Activated CD4-positive, alpha-beta memory T cell treated with anti-CD3 and anti-CD28 coated beads, Interleukin-2, amount 10 ng/mL, durations not matched to agents 7 days and 5 days (primary cell): ENCODE data around the gene NKX6-1. TPM values are rescaled to one million over a fixed set of nuclear protein-coding genes. Genes with fewer than 3 reads are reported as not detected.

Source experiments
- CTCF ChIA-PET: fragments of 350-600 bp; sonication (Branson Sonifier 250); formaldehyde crosslinking; loops from one replicate; lab custom pipeline; 2021; ENCODE audit warnings: antibody characterized with exemption, inconsistent platforms; lab: Charles Lee
- POLR2A ChIA-PET: fragments of 350-600 bp; sonication (Branson Sonifier 250); formaldehyde crosslinking; loops from one replicate; lab custom pipeline; 2021; ENCODE audit warnings: antibody characterized with exemption; lab: Charles Lee
- DNase-seq: peaks from one replicate; pipeline ENCODE4 v3.0.0-alpha.2; 2020
- H3K27ac Mint-ChIP-seq: one replicate; pipeline ENCODE4 v1.8.0; 2021; ENCODE audit warnings: mild to moderate bottlenecking, mixed read lengths
- H3K27me3 Mint-ChIP-seq: one replicate; pipeline ENCODE4 v1.8.0; 2021; ENCODE audit warnings: mixed read lengths
- H3K36me3 Mint-ChIP-seq: one replicate; pipeline ENCODE4 v1.8.0; 2021; ENCODE audit warnings: low read depth, mixed read lengths
- H3K4me1 Mint-ChIP-seq: one replicate; pipeline ENCODE4 v1.8.0; 2021; ENCODE audit warnings: mixed read lengths
- H3K4me3 Mint-ChIP-seq: one replicate; pipeline ENCODE4 v1.8.0; 2021; ENCODE audit warnings: mild to moderate bottlenecking, mixed read lengths
- H3K9me3 Mint-ChIP-seq: one replicate; pipeline ENCODE4 v1.8.0; 2021; ENCODE audit warnings: mixed read lengths
- total RNA-seq, 2 experiments: library from RNA; stranded (reverse); gene quantifications; one replicate each; pipeline ENCODE4 v1.2.3, GENCODE V29; 2021

NKX6-1 gene
- total RNA-seq, 2 experiments from 2014 or later: not detected

DNA sequence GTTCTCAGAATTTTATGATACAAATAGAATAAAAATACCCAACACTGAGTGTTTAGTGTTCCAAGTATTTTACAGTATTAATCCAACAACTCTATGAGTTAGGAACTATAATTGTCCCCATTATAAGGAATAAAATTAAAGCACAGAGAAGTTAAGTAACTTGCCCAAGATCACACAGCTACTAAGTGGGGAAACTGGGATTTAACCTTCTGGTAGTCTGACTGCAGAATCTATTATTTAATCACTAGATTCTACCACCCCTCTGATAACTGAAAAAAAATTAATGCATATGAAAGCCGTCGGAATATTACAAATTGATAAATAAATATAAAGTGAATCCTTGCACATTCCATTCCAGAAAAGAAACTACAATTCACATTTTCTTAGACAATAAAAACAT, 5.7 kb upstream of the NKX6-1 start:
- Mint-ChIP-seq H3K27ac (no peak overlapping the region), H3K9me3 (no peaks in the 10 kb centered on the region), H3K4me3 (no peak overlapping the region), H3K27me3 (peaks cover 72% of the 10 kb centered on the region), H3K36me3 (peaks cover 3% of the 10 kb centered on the region), H3K4me1 (peaks cover 3% of the 10 kb centered on the region)
- POLR2A ChIA-PET: no interaction called here
- CTCF ChIA-PET: no interaction called here
- no peak for DNase-seq

DNA sequence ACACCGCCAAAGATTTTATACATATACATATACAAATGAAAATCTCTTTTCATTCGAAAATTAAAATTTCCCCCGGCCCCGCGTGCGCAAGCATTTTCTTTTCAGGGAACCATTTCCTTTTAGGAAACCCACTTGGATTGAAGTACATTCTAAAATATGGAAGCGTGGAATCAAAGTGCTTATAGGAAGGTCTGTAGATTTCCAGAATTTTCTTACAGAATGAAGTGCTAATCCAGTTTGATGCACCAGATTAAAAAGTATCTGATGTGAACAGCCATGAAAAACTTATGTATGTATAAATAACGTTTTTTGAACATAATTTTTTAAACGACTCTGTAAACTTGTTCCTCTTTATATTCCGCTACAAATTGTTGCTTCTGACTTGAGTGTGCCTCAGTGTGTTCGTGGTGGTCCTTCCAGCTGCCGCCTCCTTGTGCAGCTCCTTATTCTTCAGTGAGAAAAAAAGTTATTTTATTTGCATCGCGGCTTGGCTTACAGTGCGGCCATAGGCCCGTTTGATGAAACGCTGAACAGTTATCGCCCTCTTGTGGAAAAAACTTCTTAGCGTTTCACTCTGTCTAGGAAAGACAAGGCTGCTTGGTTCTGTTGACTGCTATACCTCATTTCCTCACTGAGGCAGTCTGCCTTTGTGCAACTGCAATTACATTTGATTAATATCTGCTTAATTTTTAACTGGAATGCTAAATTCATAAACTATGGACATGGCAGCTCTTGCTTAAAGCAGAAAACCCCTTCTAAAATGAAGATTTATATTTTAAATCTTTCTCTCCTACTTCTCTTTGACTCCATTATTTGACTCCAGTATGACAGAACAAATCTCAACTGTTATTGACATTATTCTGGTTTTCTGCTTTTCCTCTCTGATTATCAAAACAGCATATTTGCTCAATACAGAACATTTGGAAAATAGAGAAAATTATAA, 4.7 kb upstream of the NKX6-1 start:
- Mint-ChIP-seq H3K27me3 (peaks cover 77% of the 10 kb centered on the region), H3K4me1 (peaks cover 10% of the 10 kb centered on the region), H3K36me3 (peaks cover 3% of the 10 kb centered on the region), H3K27ac (no peak overlapping the region), H3K4me3 (no peak overlapping the region), H3K9me3 (no peaks in the 10 kb centered on the region)
- CTCF ChIA-PET: interaction anchor here (0.7 kb wide), 1 partner anchor 75 kb away, joined by 3 read pairs; no protein-coding TSS in a partner anchor
- DNase-seq: no peak
- POLR2A ChIA-PET: no interaction called here

DNA sequence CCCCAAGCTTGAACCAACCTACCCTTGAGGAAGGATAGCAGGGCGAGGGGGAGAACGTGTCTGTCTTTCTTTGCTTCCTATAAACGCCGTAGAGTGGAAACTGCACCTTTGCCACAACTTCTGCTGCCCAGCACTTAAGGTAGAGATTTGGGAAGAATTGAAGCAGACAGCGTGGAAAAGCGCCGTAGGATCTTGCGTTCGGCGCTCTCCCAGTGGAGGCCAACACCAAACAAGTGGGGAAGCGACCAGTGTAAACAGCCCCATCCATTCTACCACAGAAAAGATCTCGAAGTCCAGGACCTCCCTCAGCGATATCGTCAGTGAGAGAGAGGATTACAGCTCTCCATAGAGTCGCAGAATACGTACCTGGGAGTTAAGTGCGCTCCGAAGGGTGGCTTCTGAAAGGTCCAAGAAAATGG, 3.9 kb upstream of the NKX6-1 start:
- H3K27ac Mint-ChIP-seq: no peak overlapping the region
- peaks cover 77% of the 10 kb centered on the region for H3K27me3 Mint-ChIP-seq
- no peaks in the 10 kb centered on the region for H3K9me3 Mint-ChIP-seq
- no peak overlapping the region for H3K4me3 Mint-ChIP-seq
- POLR2A ChIA-PET: no interaction called here
- DNase-seq: no peak
- H3K36me3 Mint-ChIP-seq: peaks cover 7% of the 10 kb centered on the region
- H3K4me1 Mint-ChIP-seq: peaks cover 15% of the 10 kb centered on the region
- CTCF ChIA-PET: interaction anchor here (1.0 to 1.3 kb wide), 2 partner anchors 9 to 858 kb away, joined by 3 to 6 read pairs; no protein-coding TSS in a partner anchor

DNA sequence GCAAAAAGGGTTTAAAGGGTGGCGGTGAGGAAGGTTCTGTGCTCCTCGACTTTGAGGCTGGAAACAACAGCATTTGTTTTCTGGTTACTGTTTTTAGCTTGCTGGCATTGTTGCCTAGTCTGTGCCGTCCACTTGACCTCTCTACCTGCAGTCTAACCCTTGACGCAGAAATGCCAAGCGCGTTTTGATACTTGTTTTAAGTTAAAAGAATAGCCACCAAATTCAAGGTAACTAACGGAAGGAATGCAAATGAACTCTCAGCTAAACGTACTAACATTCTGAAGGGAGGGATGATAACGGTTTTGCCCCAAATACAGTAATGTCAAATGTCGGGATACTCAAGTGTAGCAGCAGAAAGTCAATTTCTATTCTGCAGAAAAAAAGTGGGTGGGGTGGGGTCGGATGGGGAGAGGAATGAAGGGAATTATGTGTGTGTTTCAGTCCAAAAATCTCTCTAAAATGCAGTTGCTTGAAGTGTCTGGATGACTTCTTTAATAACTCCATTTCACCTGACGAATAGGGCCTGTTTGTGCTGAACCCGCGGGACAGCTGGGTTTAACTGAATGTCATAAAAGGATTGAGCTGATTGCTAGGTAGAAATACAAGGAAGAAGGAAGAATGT, 3.4 kb upstream of the NKX6-1 start:
- no peaks in the 10 kb centered on the region for H3K9me3 Mint-ChIP-seq
- DNase-seq: no peak
- H3K4me3 Mint-ChIP-seq: no peak overlapping the region
- CTCF ChIA-PET: interaction anchor here (1.0 to 1.3 kb wide), 2 partner anchors 8 to 857 kb away, joined by 3 to 6 read pairs; no protein-coding TSS in a partner anchor
- POLR2A ChIA-PET: no interaction called here
- peaks cover 74% of the 10 kb centered on the region for H3K27me3 Mint-ChIP-seq
- H3K36me3 Mint-ChIP-seq: peaks cover 7% of the 10 kb centered on the region
- no peak overlapping the region for H3K27ac Mint-ChIP-seq
- H3K4me1 Mint-ChIP-seq: peaks cover 15% of the 10 kb centered on the region

DNA sequence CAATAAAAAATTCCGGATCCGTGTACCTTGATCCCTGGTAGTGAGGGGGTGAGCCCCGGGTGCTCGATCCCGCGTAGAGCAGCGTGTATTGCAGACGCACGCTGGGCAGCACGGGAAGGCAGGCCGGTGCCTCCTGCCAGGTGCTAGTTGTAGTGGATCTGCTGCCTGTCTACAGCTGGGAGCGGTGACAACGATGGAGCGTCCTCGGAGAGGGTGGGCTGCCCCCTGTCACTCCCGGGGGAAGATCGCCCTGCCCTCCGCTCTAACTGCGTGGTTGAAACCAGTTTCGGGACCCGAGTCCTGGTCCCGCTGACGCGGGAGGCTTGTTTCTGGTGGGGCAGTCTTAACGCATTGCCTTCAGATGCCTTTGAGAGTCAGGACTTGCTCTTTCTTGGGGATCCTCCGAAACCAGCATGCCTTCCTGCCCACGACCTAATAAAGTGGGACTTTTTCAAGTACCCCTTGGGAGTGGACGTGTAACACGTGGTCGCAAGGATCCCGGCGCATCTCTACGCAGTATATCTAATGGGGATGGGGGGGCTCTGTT, 2.7 kb upstream of the NKX6-1 start:
- Mint-ChIP-seq H3K36me3 (peaks cover 7% of the 10 kb centered on the region), H3K4me1 (peaks cover 16% of the 10 kb centered on the region), H3K27ac (no peak overlapping the region), H3K27me3 (peaks cover 79% of the 10 kb centered on the region), H3K4me3 (no peak overlapping the region), H3K9me3 (no peaks in the 10 kb centered on the region)
- ChIA-PET CTCF (interaction anchor here (1.3 kb wide), 1 partner anchor 8 kb away, joined by 6 read pairs; no protein-coding TSS in a partner anchor), POLR2A (no interaction called here)
- DNase-seq: no peak

DNA sequence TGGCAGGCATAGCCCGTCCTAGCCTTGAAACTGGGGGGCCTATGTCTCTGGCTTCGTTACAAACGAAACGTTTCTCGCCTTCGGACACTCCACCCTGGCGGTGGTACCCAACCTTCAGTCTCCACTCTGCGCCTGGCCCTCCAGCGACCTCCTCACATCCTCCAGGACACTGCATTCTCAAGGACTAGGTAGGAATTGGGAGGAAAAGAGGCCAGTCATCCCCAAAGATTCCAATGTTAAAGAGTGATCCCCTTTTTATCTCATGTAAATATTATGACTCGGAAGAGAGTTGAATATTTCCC, 2.1 kb upstream of the NKX6-1 start:
- Mint-ChIP-seq H3K9me3 (no peaks in the 10 kb centered on the region), H3K27me3 (peaks cover 84% of the 10 kb centered on the region), H3K36me3 (peaks cover 9% of the 10 kb centered on the region), H3K4me1 (peaks cover 18% of the 10 kb centered on the region), H3K27ac (no peak overlapping the region), H3K4me3 (no peak overlapping the region)
- CTCF ChIA-PET: no interaction called here
- DNase-seq: no peak
- POLR2A ChIA-PET: no interaction called here

DNA sequence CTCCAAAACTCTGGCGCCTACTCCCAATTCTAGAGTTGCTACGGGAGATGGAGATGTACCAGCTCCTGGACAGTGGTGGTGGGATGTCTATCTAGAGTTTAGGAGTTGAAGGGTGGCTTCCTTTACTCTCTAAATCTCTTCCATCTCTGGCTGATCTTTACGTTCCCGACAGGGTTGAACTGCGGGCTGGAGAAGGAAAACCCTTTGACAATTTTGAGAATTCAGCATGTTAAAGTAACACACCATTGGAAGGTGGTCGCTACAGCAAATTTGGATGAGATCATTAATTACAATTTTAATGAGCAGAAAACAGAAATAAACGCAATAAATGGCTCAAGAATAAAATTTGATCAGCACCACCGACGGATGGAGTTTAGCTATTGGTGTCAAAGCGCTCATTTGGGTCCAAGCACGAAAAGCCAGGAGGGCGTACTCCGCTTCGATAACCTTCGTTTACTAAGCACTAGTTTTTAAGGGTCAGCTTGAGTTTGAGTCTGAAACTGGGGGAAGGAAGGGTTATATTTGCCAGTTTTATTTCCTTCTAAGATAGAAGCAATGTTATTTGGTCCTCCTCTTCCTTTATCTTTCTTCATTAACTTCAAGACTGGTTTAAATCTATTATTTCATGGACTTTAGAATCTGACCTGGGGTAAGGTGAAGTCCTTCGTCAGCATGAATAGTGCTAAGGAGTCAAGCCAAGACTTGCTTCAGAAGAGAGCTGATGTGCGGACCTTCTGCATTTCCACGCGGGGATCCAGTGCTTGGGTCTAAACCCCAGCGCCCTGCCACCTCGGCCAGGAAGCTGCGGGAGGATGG, 1.5 kb upstream of the NKX6-1 start:
- Mint-ChIP-seq H3K4me1 (peaks cover 18% of the 10 kb centered on the region), H3K27me3 (peaks cover 85% of the 10 kb centered on the region), H3K4me3 (no peak overlapping the region), H3K27ac (no peak overlapping the region), H3K36me3 (peaks cover 9% of the 10 kb centered on the region), H3K9me3 (no peaks in the 10 kb centered on the region)
- CTCF ChIA-PET: no interaction called here
- DNase-seq: no peak
- POLR2A ChIA-PET: no interaction called here

DNA sequence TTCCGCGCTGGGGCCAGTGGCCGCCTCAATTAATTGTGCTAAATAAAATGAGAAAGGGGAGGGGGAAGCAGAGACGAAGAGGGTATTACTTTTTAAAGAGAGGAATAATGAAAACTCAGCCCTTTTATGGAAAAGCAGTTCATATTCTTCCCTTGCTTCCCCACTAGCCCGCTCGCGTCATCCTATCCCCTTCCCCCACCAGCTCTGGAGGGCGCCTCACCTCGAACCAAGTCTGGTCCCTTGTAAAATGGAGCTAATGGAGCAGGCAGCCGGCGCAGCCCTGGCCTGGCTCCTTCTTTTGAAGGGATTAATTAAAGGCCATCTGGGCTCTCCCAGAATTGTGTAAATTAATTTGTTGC, 511 bp upstream of the NKX6-1 start:
- Mint-ChIP-seq H3K9me3 (no peaks in the 10 kb centered on the region), H3K4me3 (no peak overlapping the region), H3K27me3 (peaks cover 89% of the 10 kb centered on the region), H3K27ac (no peak overlapping the region), H3K4me1 (peaks cover 18% of the 10 kb centered on the region), H3K36me3 (peaks cover 9% of the 10 kb centered on the region)
- no peak for DNase-seq
- ChIA-PET POLR2A (no interaction called here), CTCF (interaction anchor here (1.1 kb wide), 1 partner anchor 17 kb away, joined by 3 read pairs; no protein-coding TSS in a partner anchor)

DNA sequence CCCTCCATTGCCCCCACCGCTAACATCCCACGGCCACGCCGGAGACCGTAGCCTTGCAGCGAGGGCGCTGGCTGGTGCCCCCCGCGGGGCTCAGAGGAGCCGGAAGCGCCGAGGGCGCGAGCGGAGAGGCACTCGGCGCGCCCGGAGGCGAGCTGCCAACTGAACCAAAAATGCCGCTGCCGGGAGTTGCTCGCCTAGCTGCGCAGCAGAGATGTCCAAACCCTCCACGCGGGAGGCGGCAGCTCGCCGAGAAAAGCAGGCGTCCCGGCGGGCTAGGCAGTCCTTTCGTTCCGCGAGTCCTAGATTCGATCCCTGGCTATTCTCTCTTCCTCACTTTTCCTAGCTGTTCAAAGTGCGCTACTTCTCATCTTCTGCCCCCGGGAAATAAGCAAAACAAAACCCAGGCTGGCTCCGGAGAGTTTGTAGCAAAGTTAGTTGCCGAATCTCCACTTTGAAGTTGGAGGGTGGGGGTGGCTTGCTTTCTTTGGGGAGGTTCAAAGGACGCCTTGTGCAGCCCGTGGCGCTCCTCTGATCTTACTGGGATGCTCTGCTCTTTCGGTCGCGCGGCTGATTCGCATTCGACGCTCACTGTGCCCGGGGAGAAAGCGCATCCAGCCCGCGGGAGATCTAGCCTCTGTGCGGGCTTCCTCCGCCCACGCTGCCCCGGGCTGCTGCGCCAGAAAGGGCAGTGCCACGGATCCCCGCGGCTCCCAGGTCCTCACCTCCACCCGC, 723 bp downstream of the NKX6-1 start:
- H3K4me1 Mint-ChIP-seq: peaks cover 21% of the 10 kb centered on the region
- no peak for DNase-seq
- peaks cover 9% of the 10 kb centered on the region for H3K36me3 Mint-ChIP-seq
- ChIA-PET CTCF (no interaction called here), POLR2A (no interaction called here)
- peak overlapping the region; percentile 48 for H3K27ac Mint-ChIP-seq
- H3K27me3 Mint-ChIP-seq: peaks cover 89% of the 10 kb centered on the region
- H3K9me3 Mint-ChIP-seq: no peaks in the 10 kb centered on the region
- H3K4me3 Mint-ChIP-seq: peak overlapping the region; percentile 58

DNA sequence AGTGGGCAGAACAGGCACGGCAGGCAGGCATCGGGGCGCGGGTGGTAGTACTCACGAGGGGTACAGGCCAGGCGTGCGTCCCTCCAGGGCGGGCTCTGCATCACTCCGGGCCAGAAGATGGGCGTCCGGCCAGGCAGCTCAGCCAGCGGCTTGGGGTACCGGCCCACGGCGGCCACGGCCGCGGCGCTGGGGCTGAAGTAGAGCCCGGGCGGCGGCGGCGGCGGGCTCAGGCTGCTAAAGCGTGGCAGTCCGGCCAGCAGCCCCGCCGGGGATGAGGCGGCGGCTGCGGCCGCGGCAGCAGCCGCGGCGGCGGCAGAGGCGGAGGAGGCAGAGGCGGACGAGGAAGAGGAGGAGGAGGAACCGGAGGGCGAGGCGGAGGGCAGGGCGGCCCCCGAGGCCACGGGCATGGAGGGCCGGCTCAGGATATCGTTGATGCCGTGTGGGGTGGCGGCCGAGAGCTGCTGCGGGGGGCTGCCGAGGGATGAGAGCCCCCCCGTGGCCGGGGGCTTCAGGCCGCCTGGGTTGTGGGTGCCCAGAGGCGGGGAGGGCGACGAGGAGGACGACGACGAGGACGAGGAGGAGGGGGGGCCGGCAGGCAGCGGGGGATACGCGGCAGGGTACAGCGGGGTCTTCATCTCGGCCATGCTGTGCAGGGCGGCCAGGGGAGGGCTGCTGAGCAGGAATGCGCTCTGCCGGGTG, 1.4 kb downstream of the NKX6-1 start:
- H3K4me1 Mint-ChIP-seq: peaks cover 23% of the 10 kb centered on the region
- H3K36me3 Mint-ChIP-seq: peaks cover 9% of the 10 kb centered on the region
- no peak for DNase-seq
- peaks cover 87% of the 10 kb centered on the region for H3K27me3 Mint-ChIP-seq
- CTCF ChIA-PET: no interaction called here
- POLR2A ChIA-PET: interaction anchor here (1.0 kb wide), 1 partner anchor 16 kb away, joined by 3 read pairs; no protein-coding TSS in a partner anchor
- H3K27ac Mint-ChIP-seq: peak overlapping the region; percentile 54
- no peaks in the 10 kb centered on the region for H3K9me3 Mint-ChIP-seq
- peak overlapping the region; percentile 4 for H3K4me3 Mint-ChIP-seq

DNA sequence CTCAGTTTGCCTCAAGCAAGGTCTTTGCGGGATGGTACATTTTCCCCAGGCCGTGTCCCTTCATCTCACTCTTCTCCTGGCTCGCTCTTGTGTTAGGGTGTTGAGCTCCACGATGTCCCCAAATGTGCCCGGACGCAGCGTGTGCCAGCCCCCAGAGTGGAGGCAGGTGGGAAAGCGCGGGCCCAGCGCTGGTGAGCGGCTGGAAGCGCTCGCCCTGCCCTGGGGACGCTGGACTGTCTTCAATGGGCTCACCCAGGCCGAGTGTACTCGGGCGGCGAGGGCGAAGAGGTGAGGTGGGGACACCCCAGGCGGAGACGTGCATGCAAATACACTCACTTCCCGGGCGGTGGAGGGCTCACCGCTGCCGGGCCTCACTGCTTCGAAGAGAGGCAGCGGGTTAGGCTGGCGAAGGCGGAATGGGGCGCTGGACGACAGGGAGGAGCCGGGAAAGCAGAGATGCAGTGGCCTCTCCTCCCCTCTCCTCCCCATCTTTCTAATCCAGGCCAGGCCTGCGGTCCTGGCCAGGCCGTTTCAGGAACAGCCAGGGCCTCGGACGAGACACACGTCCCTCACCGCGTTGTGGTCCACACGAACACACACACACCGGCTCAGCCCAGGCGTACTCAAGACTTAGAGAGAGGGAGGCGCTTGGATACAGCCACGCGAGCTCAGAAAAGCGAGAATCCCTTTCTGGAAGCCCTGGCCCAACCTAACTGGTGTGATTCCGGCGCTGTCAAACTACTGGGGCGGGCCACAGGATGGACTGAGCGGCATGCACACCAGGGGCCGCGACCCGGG, 2.2 kb downstream of the NKX6-1 start:
- ChIA-PET POLR2A (interaction anchor here (1.0 kb wide), 1 partner anchor 15 kb away, joined by 3 read pairs; no protein-coding TSS in a partner anchor), CTCF (no interaction called here)
- H3K4me3 Mint-ChIP-seq: peak overlapping the region; percentile 4
- no peak for DNase-seq
- peak overlapping the region; percentile 54 for H3K27ac Mint-ChIP-seq
- H3K27me3 Mint-ChIP-seq: peaks cover 85% of the 10 kb centered on the region
- H3K36me3 Mint-ChIP-seq: peaks cover 9% of the 10 kb centered on the region
- no peaks in the 10 kb centered on the region for H3K9me3 Mint-ChIP-seq
- H3K4me1 Mint-ChIP-seq: peaks cover 23% of the 10 kb centered on the region
